HG02623 (cell line): ENCODE measurements around the gene HIVEP2.
A peak's percentile ranks its signal among the peaks of the same experiment; 100 is the strongest.

Experiments
- ATAC-seq: cut with Tn5 transposase; IDR thresholded peaks from one replicate; pipeline ENCODE4 v1.9.1; 2021; ENCODE audit warnings: moderate library complexity; ENCODE audit not compliant: unreplicated experiment

The HIVEP2 gene

GRCh38 chr6:142926177-142926493 lies 18.8 kb downstream of the HIVEP2 start:
- ATAC-seq = no peak

GRCh38 chr6:142925575-142926110 lies 19.3 kb downstream of the HIVEP2 start:
- ATAC-seq = no peak

DNA sequence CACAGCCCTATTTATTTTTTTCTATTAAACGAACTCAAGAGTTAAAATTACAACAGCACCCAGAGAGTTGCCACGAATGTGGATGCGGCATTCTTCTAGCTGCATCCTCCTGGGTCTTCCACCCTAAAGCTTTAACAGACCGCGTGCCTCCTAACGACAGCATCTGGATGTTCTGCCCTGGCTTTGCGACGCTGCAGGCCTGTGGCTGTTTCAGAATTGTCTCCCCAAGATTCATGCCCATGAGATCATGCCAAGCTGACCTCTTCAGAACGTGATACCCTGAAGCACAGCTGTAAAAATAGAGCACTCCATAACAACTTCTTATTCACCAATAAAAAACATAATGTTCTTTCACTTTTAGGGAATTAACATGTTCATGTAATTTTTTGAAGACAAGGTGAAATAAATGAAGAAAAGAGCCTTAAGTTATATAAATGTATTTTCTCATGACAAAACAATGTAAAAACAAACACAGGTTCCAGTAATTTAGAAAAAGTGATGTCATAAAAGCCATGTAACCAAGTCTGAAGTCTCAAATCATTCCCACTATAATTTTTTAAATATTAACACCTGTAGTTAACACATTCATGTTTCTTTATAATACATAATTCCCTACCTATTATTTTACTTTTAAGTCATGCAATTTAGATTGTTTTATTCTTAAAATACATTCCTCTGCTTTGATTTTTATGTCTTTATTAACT lies 26.5 kb downstream of the HIVEP2 start:
- ATAC-seq = no peak

DNA sequence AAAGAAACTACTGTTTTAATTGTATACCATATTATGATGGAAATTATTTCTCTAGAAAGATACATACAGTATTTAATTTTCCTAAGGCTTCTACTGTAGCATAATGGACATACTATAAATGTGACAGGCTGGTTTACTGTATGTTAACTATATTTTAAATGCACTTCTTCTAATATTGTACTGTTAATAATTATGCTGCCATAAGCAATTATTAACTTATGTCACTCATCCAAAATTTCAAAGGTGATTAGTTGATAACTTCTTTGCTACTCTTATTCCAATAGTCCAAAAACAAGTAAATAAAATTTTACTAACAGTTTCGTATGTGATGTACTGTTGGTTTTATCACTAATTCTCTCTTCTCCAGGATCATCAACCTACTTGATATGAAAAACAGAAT lies 28.1 kb downstream of the HIVEP2 start:
- ATAC-seq = no peak

- ATAC-seq = no peak
Measured at GRCh38 chr6:142914937-142915697, 29.9 kb downstream of the HIVEP2 start.

- no peak for ATAC-seq
Measured at GRCh38 chr6:142914369-142914768, 30.6 kb downstream of the HIVEP2 start.

GRCh38 chr6:142913511-142914047 lies 31.4 kb downstream of the HIVEP2 start:
- ATAC-seq = peak; percentile 88

DNA sequence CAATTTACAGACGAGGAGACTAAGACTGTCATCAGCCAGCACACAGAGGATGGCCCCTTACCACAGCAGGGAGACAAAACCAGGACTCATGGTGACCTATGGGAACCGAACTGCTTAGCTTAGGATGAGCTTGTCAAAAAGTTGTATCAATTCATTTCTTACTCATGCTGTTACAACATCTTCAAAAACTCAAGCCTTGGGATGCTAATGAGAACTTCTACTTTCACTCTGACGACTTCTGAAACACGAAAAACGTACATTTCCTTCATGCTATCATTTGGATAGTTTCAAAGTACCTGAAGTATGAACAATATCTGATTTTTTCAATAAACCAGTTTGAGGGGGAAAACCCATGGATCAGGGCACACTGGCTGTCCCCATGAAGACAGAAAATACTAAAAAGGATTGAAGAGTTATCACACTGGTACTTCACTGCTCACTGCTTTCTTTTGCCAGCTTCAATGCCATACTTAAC lies 31.9 kb downstream of the HIVEP2 start:
- peak; percentile 61 for ATAC-seq

- no peak for ATAC-seq
Measured at GRCh38 chr6:142912125-142912524, 32.9 kb downstream of the HIVEP2 start.

DNA sequence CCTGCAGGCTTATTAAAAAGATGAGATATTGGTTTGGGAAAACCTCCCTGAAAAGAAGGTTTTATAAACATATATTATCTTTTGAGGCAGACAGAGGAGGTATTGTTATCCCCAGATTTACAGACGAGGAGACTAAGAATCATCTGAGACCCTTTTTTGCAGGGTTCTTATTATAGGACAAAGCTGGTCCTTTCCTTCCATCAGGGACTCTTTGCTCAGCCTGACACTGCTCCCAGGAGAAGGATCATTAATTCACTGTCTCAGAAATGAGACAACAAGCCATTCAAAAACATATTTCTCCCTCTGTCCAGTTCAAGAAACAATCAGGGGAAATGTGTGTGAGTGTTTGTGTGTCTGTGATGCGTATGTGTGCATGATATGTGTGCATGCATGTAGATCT lies 33.5 kb downstream of the HIVEP2 start:
- ATAC-seq = no peak

GRCh38 chr6:142909686-142910085 lies 35.3 kb downstream of the HIVEP2 start:
- ATAC-seq = no peak

DNA sequence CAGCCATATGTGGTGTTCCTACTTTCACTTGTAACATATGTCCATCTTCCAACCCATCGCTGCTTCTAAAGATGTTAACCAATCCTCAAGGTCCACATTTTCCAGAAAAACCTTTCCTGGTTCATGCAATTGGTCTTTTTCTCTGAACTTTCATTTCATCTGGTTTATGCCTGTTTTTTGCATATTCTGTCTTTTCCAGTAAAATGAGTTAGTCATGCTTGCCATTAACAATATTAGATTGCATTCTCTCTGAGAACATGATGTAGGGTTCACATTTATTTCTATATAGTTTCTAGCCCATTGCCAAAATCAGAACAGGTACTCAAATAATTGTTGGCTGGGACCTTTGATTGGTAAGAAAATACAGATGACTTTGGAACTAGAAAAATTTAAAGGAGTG lies 36.7 kb downstream of the HIVEP2 start:
- no peak for ATAC-seq

DNA sequence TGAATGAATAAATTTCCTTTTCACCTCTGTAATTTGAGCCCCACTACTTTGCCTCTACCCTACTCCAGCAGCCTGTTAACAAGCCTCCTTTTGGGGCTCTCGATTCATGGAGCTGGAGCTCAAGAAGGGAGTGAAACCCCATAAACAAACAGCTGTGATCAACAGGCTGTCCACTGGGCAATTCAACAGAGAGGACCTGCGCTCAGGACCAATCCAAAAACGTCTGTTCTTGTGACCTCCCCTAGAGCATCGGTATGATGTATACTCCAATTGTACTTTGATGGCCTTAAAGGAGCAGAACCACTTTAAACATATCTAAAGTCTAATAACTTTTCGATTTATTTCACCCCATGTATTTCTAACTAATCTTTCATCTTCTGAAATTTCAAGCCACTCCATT lies 37.4 kb downstream of the HIVEP2 start:
- peak; percentile 1 for ATAC-seq

- peak; percentile 51 for ATAC-seq
Measured at GRCh38 chr6:142906945-142907470, 38.0 kb downstream of the HIVEP2 start.

- ATAC-seq = no peak
Measured at GRCh38 chr6:142903812-142904211, 41.2 kb downstream of the HIVEP2 start.

GRCh38 chr6:142902636-142903053 lies 42.3 kb downstream of the HIVEP2 start:
- peak; percentile 79 for ATAC-seq

DNA sequence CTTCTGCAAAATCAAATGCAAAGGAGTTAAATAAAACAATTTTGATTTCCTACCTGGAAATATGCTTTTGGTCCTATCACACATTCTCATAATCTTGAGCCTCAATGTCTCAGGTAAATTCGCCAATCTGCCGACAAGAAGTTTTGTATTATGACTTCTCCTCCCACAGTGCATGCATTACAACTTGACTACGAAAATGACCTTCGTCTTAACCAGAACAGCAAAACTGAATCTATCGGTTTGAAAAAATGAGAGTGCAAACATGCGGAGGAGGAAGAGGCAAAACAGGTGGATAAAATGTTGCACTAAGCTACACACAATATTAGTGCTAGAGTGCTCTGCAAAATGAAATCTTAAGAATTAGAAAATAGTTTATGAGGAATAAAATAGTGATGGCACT lies 43.4 kb downstream of the HIVEP2 start:
- no peak for ATAC-seq

- ATAC-seq = no peak
Measured at GRCh38 chr6:142900227-142900971, 44.6 kb downstream of the HIVEP2 start.

- ATAC-seq = no peak
Measured at GRCh38 chr6:142898927-142899895, 45.8 kb downstream of the HIVEP2 start.

DNA sequence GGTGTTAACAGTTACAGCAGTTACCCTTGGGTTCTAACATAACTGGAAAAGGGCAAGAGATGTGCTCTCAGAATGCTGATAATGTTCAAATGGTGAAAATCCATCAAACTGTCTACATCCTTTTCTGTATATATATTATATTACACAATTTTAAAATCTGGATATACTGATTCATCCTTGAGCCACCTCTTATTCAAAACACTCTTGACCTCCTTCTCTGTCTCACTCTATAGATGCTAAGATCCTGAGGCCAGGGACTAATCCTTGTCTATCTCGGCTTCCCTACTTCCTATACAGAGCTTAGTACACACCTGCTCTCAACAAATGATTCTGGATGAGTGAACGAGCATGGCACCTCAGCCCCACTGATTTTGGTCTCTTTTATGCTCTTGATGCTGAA lies 47.3 kb downstream of the HIVEP2 start:
- no peak for ATAC-seq
